H1 (cell line): ENCODE data around the gene ZNF462. TPM values are rescaled to one million over a fixed set of nuclear protein-coding genes. Genes with fewer than 3 reads are reported as not detected.
"Not testable (repeated sequence)": the region's sequence is repeated elsewhere in the genome, so short reads cannot be mapped to it uniquely, and the experiment has no call there.

Source experiments
- CTCF ChIA-PET: fragments of 300-600 bp; sonication (Branson Sonifier 250); formaldehyde crosslinking; loops from one replicate; lab custom pipeline; 2021; ENCODE audit not compliant: partially characterized antibody; lab: Charles Lee
- POLR2A ChIA-PET: fragments of 300-600 bp; sonication (Branson Sonifier 250); formaldehyde crosslinking; loops from one replicate; lab custom pipeline; 2021; ENCODE audit warnings: inconsistent platforms; ENCODE audit not compliant: partially characterized antibody; lab: Charles Lee
- DNase-seq, 2 experiments: peaks; one replicate each; pipeline versions ENCODE4 v3.0.0 to v3.0.0-alpha.2; 2010 to 2022; ENCODE audit warnings: low spot score in 2 of 2, low read depth in 1 of 2, mixed read lengths in 1 of 2
- FAIRE-seq: peaks from 2 replicates; lab custom pipeline; 2011; peaks lifted over from hg19 to GRCh38; lab: Jason Lieb, UNC
- H2AFZ ChIP-seq: 2 replicates; pipeline ENCODE4 v1.8.1; 2012; ENCODE audit warnings: low read length, inconsistent platforms
- H2AK5ac ChIP-seq: 2 replicates; pipeline ENCODE4 v1.6.1; 2013; ENCODE audit warnings: low read depth, low read length
- H2BK120ac ChIP-seq: replicated peaks from 2 replicates; pipeline ENCODE3; 2013; ENCODE audit warnings: low read depth, low read length, inconsistent platforms
- H2BK12ac ChIP-seq: 2 replicates; pipeline ENCODE4 v1.6.1; 2013; ENCODE audit warnings: low read depth, low read length
- H2BK15ac ChIP-seq: 2 replicates; pipeline ENCODE4 v1.6.1; 2013; ENCODE audit warnings: low read length
- H2BK20ac ChIP-seq: 2 replicates; pipeline ENCODE4 v1.6.1; 2013; ENCODE audit warnings: low read length
- H2BK5ac ChIP-seq: 2 replicates; pipeline ENCODE4 v1.6.1; 2013; ENCODE audit warnings: low read depth, low read length
- H3K14ac ChIP-seq: 2 replicates; pipeline ENCODE4 v1.6.1; 2013; ENCODE audit warnings: inconsistent platforms; ENCODE audit not compliant: insufficient read length
- H3K18ac ChIP-seq: 2 replicates; pipeline ENCODE4 v1.6.1; 2013; ENCODE audit warnings: low read length; ENCODE audit errors: extremely low read depth
- H3K23ac ChIP-seq: 2 replicates; pipeline ENCODE4 v1.6.1; 2013; ENCODE audit warnings: inconsistent platforms; ENCODE audit not compliant: insufficient read length
- H3K23me2 ChIP-seq: 2 replicates; pipeline ENCODE4 v1.6.1; 2013; ENCODE audit warnings: low read depth, low read length
- H3K27ac ChIP-seq: 2 replicates; pipeline ENCODE4 v1.6.1; 2011; ENCODE audit warnings: low read depth, low read length, inconsistent platforms
- H3K27me3 ChIP-seq, 4 experiments: replicated peaks in 1 of 4; 1 replicate in 1 of 4; 2 replicates in 3 of 4; pipeline versions ENCODE4 v1.6.1 to v1.8.1; 2011 to 2013; ENCODE audit warnings: low read length in 3 of 4, mild to moderate bottlenecking in 3 of 4, inconsistent platforms in 2 of 4, mixed read lengths in 2 of 4, moderate library complexity in 1 of 4; ENCODE audit not compliant: control insufficient read depth in 3 of 4, insufficient read depth in 3 of 4; ENCODE audit errors: extremely low read depth in 1 of 4
- H3K36me3 ChIP-seq, 4 experiments: 2 replicates each; pipeline versions ENCODE4 v1.6.1 to v1.8.1; 2011 to 2013; ENCODE audit warnings: mild to moderate bottlenecking in 4 of 4, low read length in 3 of 4, moderate library complexity in 2 of 4, control low read depth in 1 of 4, inconsistent platforms in 1 of 4; ENCODE audit not compliant: insufficient read depth in 4 of 4, control insufficient read depth in 2 of 4
- H3K4ac ChIP-seq: replicated peaks from 2 replicates; pipeline ENCODE3; 2013; ENCODE audit warnings: low read length, low read depth, mixed read lengths, inconsistent platforms; ENCODE audit not compliant: insufficient read length
- H3K4me1 ChIP-seq, 4 experiments: replicated peaks in 1 of 4; 1 replicate in 1 of 4; 2 replicates in 3 of 4; pipeline versions ENCODE4 v1.6.1 to v1.8.1; 2011 to 2013; ENCODE audit warnings: low read length in 3 of 4, inconsistent platforms in 2 of 4, mixed read lengths in 1 of 4; ENCODE audit not compliant: insufficient read depth in 4 of 4, control insufficient read depth in 3 of 4
- H3K4me2 ChIP-seq, 2 experiments: 2 replicates each; pipeline versions ENCODE4 v1.6.1 to v1.8.1; 2011 to 2013; ENCODE audit warnings: low read depth in 2 of 2, low read length in 2 of 2, control low read depth in 1 of 2, inconsistent platforms in 1 of 2, mild to moderate bottlenecking in 1 of 2; ENCODE audit not compliant: insufficient read depth in 1 of 2
- H3K4me3 ChIP-seq, 4 experiments: fragments of 200-600, 300-600 bp in 1 of 4; sonication (generic), shearing (Covaris generic), sonication (Bioruptor Twin) in 1 of 4; 2 replicates each; pipeline versions ENCODE4 v1.5.1 to v1.8.1; 2011 to 2016; ENCODE audit warnings: low read length in 4 of 4, low read depth in 3 of 4, control low read depth in 2 of 4, inconsistent platforms in 2 of 4, mild to moderate bottlenecking in 2 of 4, mixed read lengths in 1 of 4, moderate library complexity in 1 of 4; ENCODE audit not compliant: insufficient read depth in 2 of 4; ENCODE audit errors: extremely low read depth in 1 of 4
- H3K56ac ChIP-seq: replicated peaks from 2 replicates; pipeline ENCODE3; 2013; ENCODE audit warnings: low read depth, mild to moderate bottlenecking, mixed read lengths, low read length, inconsistent platforms; ENCODE audit not compliant: insufficient read length
- H3K79me1 ChIP-seq: 2 replicates; pipeline ENCODE4 v1.6.1; 2013; ENCODE audit warnings: low read depth, low read length, control low read depth
- H3K79me2 ChIP-seq, 2 experiments: 2 replicates each; pipeline versions ENCODE4 v1.6.1 to v1.8.1; 2012 to 2013; ENCODE audit warnings: low read length in 2 of 2, mild to moderate bottlenecking in 2 of 2, inconsistent platforms in 1 of 2; ENCODE audit not compliant: insufficient read depth in 2 of 2, control insufficient read depth in 1 of 2
- H3K9ac ChIP-seq, 4 experiments: replicated peaks in 1 of 4; 1 replicate in 1 of 4; 2 replicates in 3 of 4; pipeline versions ENCODE4 v1.6.1 to v1.8.1; 2011 to 2013; ENCODE audit warnings: low read depth in 3 of 4, low read length in 3 of 4, control low read depth in 2 of 4, mild to moderate bottlenecking in 2 of 4, moderate library complexity in 2 of 4, inconsistent platforms in 1 of 4; ENCODE audit errors: extremely low read depth in 1 of 4
- H3K9me3 ChIP-seq, 2 experiments: 2 replicates each; pipeline versions ENCODE4 v1.6.1 to v1.8.1; 2012 to 2013; ENCODE audit warnings: mild to moderate bottlenecking in 2 of 2, moderate library complexity in 2 of 2, control low read depth in 1 of 2, inconsistent platforms in 1 of 2, low read depth in 1 of 2, low read length in 1 of 2, mixed read lengths in 1 of 2; ENCODE audit not compliant: insufficient read depth in 2 of 2
- H4K20me1 ChIP-seq, 2 experiments: replicated peaks in 1 of 2; 2 replicates each; pipeline versions ENCODE3 to v1.8.1; 2011 to 2013; ENCODE audit warnings: inconsistent platforms in 2 of 2, low read length in 2 of 2, mild to moderate bottlenecking in 1 of 2; ENCODE audit not compliant: insufficient read depth in 2 of 2, control insufficient read depth in 1 of 2
- H4K5ac ChIP-seq: 2 replicates; pipeline ENCODE4 v1.6.1; 2013; ENCODE audit warnings: low read length, low read depth, mixed read lengths, inconsistent platforms; ENCODE audit not compliant: insufficient read length
- H4K8ac ChIP-seq: 2 replicates; pipeline ENCODE4 v1.8.0; 2013; ENCODE audit warnings: mild to moderate bottlenecking, moderate library complexity, low read length, inconsistent platforms; ENCODE audit not compliant: insufficient read depth; ENCODE audit errors: extremely low read depth
- H4K91ac ChIP-seq: replicated peaks from 2 replicates; pipeline ENCODE3; 2013; ENCODE audit warnings: low read length, mixed read lengths, inconsistent platforms; ENCODE audit not compliant: insufficient read length
- WGBS, 2 experiments: shearing (Covaris generic) in 1 of 2; methylation state at CpG; one replicate each; pipeline versions ENCODE4 v1.1.6 to v1.1.7; 2013 to 2015; ENCODE audit warnings: low lambda C conversion rate in 2 of 2, mixed read lengths in 2 of 2, inconsistent platforms in 1 of 2, low coverage in 1 of 2, missing lambda C conversion rate in 1 of 2; ENCODE audit not compliant: insufficient replicate concordance in 2 of 2, insufficient coverage in 1 of 2, insufficient read length in 1 of 2; ENCODE audit errors: extremely low coverage in 1 of 2, missing lambda C conversion rate in 1 of 2; 5-methylcytosine and 5-hydroxymethylcytosine counted together
- polyA plus RNA-seq, 7 experiments: library from polyadenylated mRNA; depleted of rRNA in 3 of 7; stranded (reverse) in 5 of 7; unstranded in 2 of 7; fragments of >200 nt in 5 of 7; fragments of 200-250 nt in 2 of 7; gene quantifications; 1 replicate in 5 of 7; 2 replicates in 1 of 7; 4 replicates in 1 of 7; pipeline versions ENCODE4 v1.2.1 to v1.2.3, GENCODE V29; 2011 to 2013; ENCODE audit warnings: missing spikeins in 2 of 7, mixed read lengths in 2 of 7
- total RNA-seq: library from RNA; stranded (reverse); fragmentation: NEBNext Ultra II Directional; extraction: Animal tissue kit (Norgen Biotek cat#: 25700); gene quantifications from 2 replicates; pipeline ENCODE4 v1.2.1, GENCODE V29; 2021

Gene ZNF462
- total and polyA plus RNA-seq, 2 of the 8 experiments (the other 6 are each of a cell fraction or from before 2014, with no cell fraction given): 30.0 to 163 TPM

DNA sequence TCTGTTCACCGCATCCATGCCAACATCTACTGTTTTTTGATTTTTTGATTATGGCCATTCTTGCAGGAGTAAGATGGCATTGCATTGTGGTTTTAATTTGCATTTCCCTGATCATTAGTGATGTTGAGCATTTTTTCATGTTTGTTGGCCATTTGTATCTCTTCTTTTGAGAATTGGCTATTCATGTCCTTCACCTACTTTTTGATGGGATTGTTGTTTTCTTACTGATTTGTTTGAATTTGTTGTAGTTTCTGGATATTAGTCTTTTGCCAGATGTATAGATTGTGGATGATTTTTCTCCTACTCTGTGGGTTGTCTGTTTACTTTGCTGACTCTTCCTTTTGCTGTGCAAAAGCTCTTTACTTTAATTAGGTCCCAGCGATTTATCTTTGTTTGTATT is 37.6 kb downstream of the ZNF462 start:
- H4K5ac ChIP-seq, H3K9ac ChIP-seq, H3K4me1 ChIP-seq, H3K27me3 ChIP-seq, H2BK120ac ChIP-seq, DNase-seq, H2BK20ac ChIP-seq, H3K4me2 ChIP-seq, FAIRE-seq, H3K14ac ChIP-seq, H3K27ac ChIP-seq, H3K4ac ChIP-seq, H4K20me1 ChIP-seq, H4K91ac ChIP-seq, H3K23me2 ChIP-seq, H3K18ac ChIP-seq, H3K79me1 ChIP-seq, H4K8ac ChIP-seq, H3K23ac ChIP-seq, H3K9me3 ChIP-seq, H3K36me3 ChIP-seq, H2AFZ ChIP-seq, H2AK5ac ChIP-seq, H2BK15ac ChIP-seq, H2BK5ac ChIP-seq, H3K4me3 ChIP-seq, CTCF ChIA-PET, H3K56ac ChIP-seq, H2BK12ac ChIP-seq: not testable (repeated sequence)
- H3K79me2 ChIP-seq: peaks cover 38 to 100% of the 10 kb centered on the region in 2 experiments
- 98% methylated on average over 2 of the region's 2 CpGs; no CpG with 5 or more reads in 1 of the 2 experiments for WGBS, 2 experiments
- POLR2A ChIA-PET: interaction anchor here (0.6 to 0.8 kb wide), 2 partner anchors 19 to 942 kb away, joined by 3 read pairs; no protein-coding TSS in a partner anchor
